H1 (cell line): Measurements from ENCODE around the gene RAPH1. TPM values are rescaled to one million over a fixed set of nuclear protein-coding genes. Genes with fewer than 3 reads are reported as not detected.

Source experiments
- CTCF ChIA-PET: fragments of 300-600 bp; sonication (Branson Sonifier 250); formaldehyde crosslinking; loops from one replicate; lab custom pipeline; 2021; ENCODE audit not compliant: partially characterized antibody; lab: Charles Lee
- POLR2A ChIA-PET: fragments of 300-600 bp; sonication (Branson Sonifier 250); formaldehyde crosslinking; loops from one replicate; lab custom pipeline; 2021; ENCODE audit warnings: inconsistent platforms; ENCODE audit not compliant: partially characterized antibody; lab: Charles Lee
- DNase-seq, 2 experiments: peaks; one replicate each; pipeline versions ENCODE4 v3.0.0 to v3.0.0-alpha.2; 2010 to 2022; ENCODE audit warnings: low spot score in 2 of 2, low read depth in 1 of 2, mixed read lengths in 1 of 2
- FAIRE-seq: peaks from 2 replicates; lab custom pipeline; 2011; peaks lifted over from hg19 to GRCh38; lab: Jason Lieb, UNC
- H2AFZ ChIP-seq: 2 replicates; pipeline ENCODE4 v1.8.1; 2012; ENCODE audit warnings: low read length, inconsistent platforms
- H2AK5ac ChIP-seq: 2 replicates; pipeline ENCODE4 v1.6.1; 2013; ENCODE audit warnings: low read depth, low read length
- H2BK120ac ChIP-seq: replicated peaks from 2 replicates; pipeline ENCODE3; 2013; ENCODE audit warnings: low read depth, low read length, inconsistent platforms
- H2BK12ac ChIP-seq: 2 replicates; pipeline ENCODE4 v1.6.1; 2013; ENCODE audit warnings: low read depth, low read length
- H2BK15ac ChIP-seq: 2 replicates; pipeline ENCODE4 v1.6.1; 2013; ENCODE audit warnings: low read length
- H2BK20ac ChIP-seq: 2 replicates; pipeline ENCODE4 v1.6.1; 2013; ENCODE audit warnings: low read length
- H2BK5ac ChIP-seq: 2 replicates; pipeline ENCODE4 v1.6.1; 2013; ENCODE audit warnings: low read depth, low read length
- H3K14ac ChIP-seq: 2 replicates; pipeline ENCODE4 v1.6.1; 2013; ENCODE audit warnings: inconsistent platforms; ENCODE audit not compliant: insufficient read length
- H3K18ac ChIP-seq: 2 replicates; pipeline ENCODE4 v1.6.1; 2013; ENCODE audit warnings: low read length; ENCODE audit errors: extremely low read depth
- H3K23ac ChIP-seq: 2 replicates; pipeline ENCODE4 v1.6.1; 2013; ENCODE audit warnings: inconsistent platforms; ENCODE audit not compliant: insufficient read length
- H3K23me2 ChIP-seq: 2 replicates; pipeline ENCODE4 v1.6.1; 2013; ENCODE audit warnings: low read depth, low read length
- H3K27ac ChIP-seq: 2 replicates; pipeline ENCODE4 v1.6.1; 2011; ENCODE audit warnings: low read depth, low read length, inconsistent platforms
- H3K27me3 ChIP-seq, 4 experiments: replicated peaks in 1 of 4; 1 replicate in 1 of 4; 2 replicates in 3 of 4; pipeline versions ENCODE4 v1.6.1 to v1.8.1; 2011 to 2013; ENCODE audit warnings: low read length in 3 of 4, mild to moderate bottlenecking in 3 of 4, inconsistent platforms in 2 of 4, mixed read lengths in 2 of 4, moderate library complexity in 1 of 4; ENCODE audit not compliant: control insufficient read depth in 3 of 4, insufficient read depth in 3 of 4; ENCODE audit errors: extremely low read depth in 1 of 4
- H3K36me3 ChIP-seq, 4 experiments: 2 replicates each; pipeline versions ENCODE4 v1.6.1 to v1.8.1; 2011 to 2013; ENCODE audit warnings: mild to moderate bottlenecking in 4 of 4, low read length in 3 of 4, moderate library complexity in 2 of 4, control low read depth in 1 of 4, inconsistent platforms in 1 of 4; ENCODE audit not compliant: insufficient read depth in 4 of 4, control insufficient read depth in 2 of 4
- H3K4ac ChIP-seq: replicated peaks from 2 replicates; pipeline ENCODE3; 2013; ENCODE audit warnings: low read length, low read depth, mixed read lengths, inconsistent platforms; ENCODE audit not compliant: insufficient read length
- H3K4me1 ChIP-seq, 4 experiments: replicated peaks in 1 of 4; 1 replicate in 1 of 4; 2 replicates in 3 of 4; pipeline versions ENCODE4 v1.6.1 to v1.8.1; 2011 to 2013; ENCODE audit warnings: low read length in 3 of 4, inconsistent platforms in 2 of 4, mixed read lengths in 1 of 4; ENCODE audit not compliant: insufficient read depth in 4 of 4, control insufficient read depth in 3 of 4
- H3K4me2 ChIP-seq, 2 experiments: 2 replicates each; pipeline versions ENCODE4 v1.6.1 to v1.8.1; 2011 to 2013; ENCODE audit warnings: low read depth in 2 of 2, low read length in 2 of 2, control low read depth in 1 of 2, inconsistent platforms in 1 of 2, mild to moderate bottlenecking in 1 of 2; ENCODE audit not compliant: insufficient read depth in 1 of 2
- H3K4me3 ChIP-seq, 4 experiments: fragments of 200-600, 300-600 bp in 1 of 4; sonication (generic), shearing (Covaris generic), sonication (Bioruptor Twin) in 1 of 4; 2 replicates each; pipeline versions ENCODE4 v1.5.1 to v1.8.1; 2011 to 2016; ENCODE audit warnings: low read length in 4 of 4, low read depth in 3 of 4, control low read depth in 2 of 4, inconsistent platforms in 2 of 4, mild to moderate bottlenecking in 2 of 4, mixed read lengths in 1 of 4, moderate library complexity in 1 of 4; ENCODE audit not compliant: insufficient read depth in 2 of 4; ENCODE audit errors: extremely low read depth in 1 of 4
- H3K56ac ChIP-seq: replicated peaks from 2 replicates; pipeline ENCODE3; 2013; ENCODE audit warnings: low read depth, mild to moderate bottlenecking, mixed read lengths, low read length, inconsistent platforms; ENCODE audit not compliant: insufficient read length
- H3K79me1 ChIP-seq: 2 replicates; pipeline ENCODE4 v1.6.1; 2013; ENCODE audit warnings: low read depth, low read length, control low read depth
- H3K79me2 ChIP-seq, 2 experiments: 2 replicates each; pipeline versions ENCODE4 v1.6.1 to v1.8.1; 2012 to 2013; ENCODE audit warnings: low read length in 2 of 2, mild to moderate bottlenecking in 2 of 2, inconsistent platforms in 1 of 2; ENCODE audit not compliant: insufficient read depth in 2 of 2, control insufficient read depth in 1 of 2
- H3K9ac ChIP-seq, 4 experiments: replicated peaks in 1 of 4; 1 replicate in 1 of 4; 2 replicates in 3 of 4; pipeline versions ENCODE4 v1.6.1 to v1.8.1; 2011 to 2013; ENCODE audit warnings: low read depth in 3 of 4, low read length in 3 of 4, control low read depth in 2 of 4, mild to moderate bottlenecking in 2 of 4, moderate library complexity in 2 of 4, inconsistent platforms in 1 of 4; ENCODE audit errors: extremely low read depth in 1 of 4
- H3K9me3 ChIP-seq, 2 experiments: 2 replicates each; pipeline versions ENCODE4 v1.6.1 to v1.8.1; 2012 to 2013; ENCODE audit warnings: mild to moderate bottlenecking in 2 of 2, moderate library complexity in 2 of 2, control low read depth in 1 of 2, inconsistent platforms in 1 of 2, low read depth in 1 of 2, low read length in 1 of 2, mixed read lengths in 1 of 2; ENCODE audit not compliant: insufficient read depth in 2 of 2
- H4K20me1 ChIP-seq, 2 experiments: replicated peaks in 1 of 2; 2 replicates each; pipeline versions ENCODE3 to v1.8.1; 2011 to 2013; ENCODE audit warnings: inconsistent platforms in 2 of 2, low read length in 2 of 2, mild to moderate bottlenecking in 1 of 2; ENCODE audit not compliant: insufficient read depth in 2 of 2, control insufficient read depth in 1 of 2
- H4K5ac ChIP-seq: 2 replicates; pipeline ENCODE4 v1.6.1; 2013; ENCODE audit warnings: low read length, low read depth, mixed read lengths, inconsistent platforms; ENCODE audit not compliant: insufficient read length
- H4K8ac ChIP-seq: 2 replicates; pipeline ENCODE4 v1.8.0; 2013; ENCODE audit warnings: mild to moderate bottlenecking, moderate library complexity, low read length, inconsistent platforms; ENCODE audit not compliant: insufficient read depth; ENCODE audit errors: extremely low read depth
- H4K91ac ChIP-seq: replicated peaks from 2 replicates; pipeline ENCODE3; 2013; ENCODE audit warnings: low read length, mixed read lengths, inconsistent platforms; ENCODE audit not compliant: insufficient read length
- FOSL1 ChIP-seq: IDR thresholded peaks from 2 replicates; pipeline ENCODE4 v1.6.1; 2011; ENCODE audit warnings: mild to moderate bottlenecking, low read depth, low read length, moderate library complexity; ENCODE audit not compliant: insufficient read depth
- JUND ChIP-seq: IDR thresholded peaks from 2 replicates; pipeline ENCODE4 v1.6.1; 2011; ENCODE audit warnings: mild to moderate bottlenecking, improper control_type of control experiment, low read length
- TEAD4 ChIP-seq: IDR thresholded peaks from 2 replicates; pipeline ENCODE4 v1.6.1; 2012; ENCODE audit warnings: low read depth, low read length, inconsistent platforms, mixed read lengths
- WGBS, 2 experiments: shearing (Covaris generic) in 1 of 2; methylation state at CpG; one replicate each; pipeline versions ENCODE4 v1.1.6 to v1.1.7; 2013 to 2015; ENCODE audit warnings: low lambda C conversion rate in 2 of 2, mixed read lengths in 2 of 2, inconsistent platforms in 1 of 2, low coverage in 1 of 2, missing lambda C conversion rate in 1 of 2; ENCODE audit not compliant: insufficient replicate concordance in 2 of 2, insufficient coverage in 1 of 2, insufficient read length in 1 of 2; ENCODE audit errors: extremely low coverage in 1 of 2, missing lambda C conversion rate in 1 of 2; 5-methylcytosine and 5-hydroxymethylcytosine counted together
- polyA plus RNA-seq, 7 experiments: library from polyadenylated mRNA; depleted of rRNA in 3 of 7; stranded (reverse) in 5 of 7; unstranded in 2 of 7; fragments of >200 nt in 5 of 7; fragments of 200-250 nt in 2 of 7; gene quantifications; 1 replicate in 5 of 7; 2 replicates in 1 of 7; 4 replicates in 1 of 7; pipeline versions ENCODE4 v1.2.1 to v1.2.3, GENCODE V29; 2011 to 2013; ENCODE audit warnings: missing spikeins in 2 of 7, mixed read lengths in 2 of 7
- total RNA-seq: library from RNA; stranded (reverse); fragmentation: NEBNext Ultra II Directional; extraction: Animal tissue kit (Norgen Biotek cat#: 25700); gene quantifications from 2 replicates; pipeline ENCODE4 v1.2.1, GENCODE V29; 2021

Gene RAPH1
- total and polyA plus RNA-seq, 2 of the 8 experiments (the other 6 are each of a cell fraction or from before 2014, with no cell fraction given), result 3.8 to 27.4 TPM

GRCh38 chr2:203344667-203345066, 190.4 kb downstream of the RAPH1 start:
- Histone ChIP-seq H2AFZ (no peak overlapping the region), H3K4me2 (no peak overlapping the region), H3K4me1 (peaks cover 2 to 10% (median 4%) of the 10 kb centered on the region in 4 experiments), H3K14ac (no peak overlapping the region), H3K79me1 (0 out of 2 replicates have a peak, but pooled peaks cover 4% of the 10 kb centered on the region), H2BK20ac (no peak overlapping the region), H3K79me2 (peaks cover 3 to 96% of the 10 kb centered on the region in 2 experiments; a peak in 3 of 4 replicates), H4K91ac (no peak overlapping the region), H3K36me3 (peaks cover 0 to 6% (median 2%) of the 10 kb centered on the region in 4 experiments; a peak in 5 of 8 replicates), H3K23me2 (no peaks in the 10 kb centered on the region), H3K56ac (no peak overlapping the region), H2BK15ac (no peak overlapping the region), H2BK5ac (no peak overlapping the region), H3K23ac (no peak overlapping the region), H3K18ac (no peak overlapping the region), H2BK12ac (no peak overlapping the region), H3K9ac (no peak overlapping the region), H3K9me3 (no peaks in the 10 kb centered on the region), H3K4me3 (no peak overlapping the region), H3K27me3 (no peaks in the 10 kb centered on the region), H4K5ac (no peak overlapping the region), H4K20me1 (peaks cover 1 to 4% of the 10 kb centered on the region in 2 experiments), H2AK5ac (no peak overlapping the region), H4K8ac (no peak overlapping the region), H2BK120ac (no peak overlapping the region), H3K4ac (no peak overlapping the region), H3K27ac (no peak overlapping the region)
- POLR2A ChIA-PET, result interaction anchor here (0.7 to 0.8 kb wide), 2 partner anchors 8 to 17 kb away, joined by 3 read pairs; partner anchors contain the start of gene ABI2
- no peak for FAIRE-seq
- 92% methylated on average over 12 of the region's 12 CpGs; no CpG with 5 or more reads in 1 of the 2 experiments for WGBS, 2 experiments
- TF ChIP-seq TEAD4 (no peak), FOSL1 (no peak), JUND (no peak)
- DNase-seq, result no peak
- CTCF ChIA-PET, result interaction anchor here (0.7 to 1.8 kb wide), 2 partner anchors 11 to 18 kb away, joined by 3 read pairs; no protein-coding TSS in a partner anchor

Other genes with a start within 250 kb of the RAPH1 start
- 118 and 130 TPM in 2 replicates for gene ABI2, start 206.9 kb downstream of the RAPH1 start, total RNA-seq
- 62.3 and 71.4 TPM in 2 replicates for gene ABI2, start 206.9 kb downstream of the RAPH1 start, polyA plus RNA-seq (2011; rRNA removed)
- not detected in 2 replicates for gene CD28, start 171.3 kb upstream of the RAPH1 start, total RNA-seq
- gene CD28, start 171.3 kb upstream of the RAPH1 start, polyA plus RNA-seq (2011; rRNA removed), result not detected in 2 replicates